AG10803 (cell line): Measurements from ENCODE around the gene SYNM.
A peak's percentile ranks its signal among the peaks of the same experiment; 100 is the strongest.

ENCODE experiments used
- DNase-seq: peaks from one replicate; pipeline ENCODE4 v3.0.0; 2010; ENCODE audit warnings: low read depth
- H3K4me3 ChIP-seq: 2 replicates; pipeline ENCODE4 v1.5.1; 2011; ENCODE audit warnings: mild to moderate bottlenecking, low read length, control low read depth
- CTCF ChIP-seq: conservative IDR thresholded peaks from 2 replicates; pipeline ENCODE4 v1.5.1; 2011; ENCODE audit warnings: mild to moderate bottlenecking, low read length, control low read depth, inconsistent platforms

SYNM gene

GRCh38 chr15:99155961-99156443 lies 51.1 kb downstream of the SYNM start:
- peak; percentile 6 for DNase-seq
- no peak overlapping the region for H3K4me3 ChIP-seq
- TF ChIP-seq CTCF, result no peak

- no peak for DNase-seq
- TF ChIP-seq CTCF, result no peak
- no peak overlapping the region for H3K4me3 ChIP-seq
Measured at GRCh38 chr15:99157456-99157855, 52.6 kb downstream of the SYNM start.

GRCh38 chr15:99158626-99159412 lies 53.9 kb downstream of the SYNM start:
- no peak for DNase-seq
- no peak for TF ChIP-seq CTCF
- H3K4me3 ChIP-seq, result no peak overlapping the region

- TF ChIP-seq CTCF, result no peak
- H3K4me3 ChIP-seq, result no peak overlapping the region
- no peak for DNase-seq
Measured at GRCh38 chr15:99163271-99164062, 58.6 kb downstream of the SYNM start.

GRCh38 chr15:99164119-99164518 lies 59.2 kb downstream of the SYNM start:
- no peak for DNase-seq
- no peak overlapping the region for H3K4me3 ChIP-seq
- no peak for TF ChIP-seq CTCF

- H3K4me3 ChIP-seq, result no peak overlapping the region
- no peak for DNase-seq
- TF ChIP-seq CTCF, result no peak
Measured at GRCh38 chr15:99165020-99165790, 60.3 kb downstream of the SYNM start.
